22Rv1 (cell line): ENCODE results near the gene RBM22.

Experiments
- CTCF ChIP-seq: fragments of 450-650 bp; IDR thresholded peaks from 2 replicates; pipeline ENCODE4 v1.5.1; 2017; ENCODE audit warnings: mild to moderate bottlenecking
- ZFX ChIP-seq: fragments of 450-650 bp; IDR thresholded peaks from 2 replicates; pipeline ENCODE4 v1.6.1; 2017; ENCODE audit warnings: antibody characterized with exemption, borderline replicate concordance

- TF ChIP-seq CTCF (no peak), ZFX (no peak)
Observed at GRCh38 chr5:150662731-150663516, 37.9 kb downstream of the RBM22 start.
